ENCODE results near the gene KDM4B. TPM values are rescaled to one million over a fixed set of nuclear protein-coding genes. Genes with fewer than 3 reads are reported as not detected.
A peak's percentile ranks its signal among the peaks of the same experiment; 100 is the strongest.

Gene KDM4B
- total and polyA plus RNA-seq, 2 of the 8 experiments (the other 6 are each of a cell fraction or from before 2014, with no cell fraction given): 12.0 to 31.9 TPM

DNA sequence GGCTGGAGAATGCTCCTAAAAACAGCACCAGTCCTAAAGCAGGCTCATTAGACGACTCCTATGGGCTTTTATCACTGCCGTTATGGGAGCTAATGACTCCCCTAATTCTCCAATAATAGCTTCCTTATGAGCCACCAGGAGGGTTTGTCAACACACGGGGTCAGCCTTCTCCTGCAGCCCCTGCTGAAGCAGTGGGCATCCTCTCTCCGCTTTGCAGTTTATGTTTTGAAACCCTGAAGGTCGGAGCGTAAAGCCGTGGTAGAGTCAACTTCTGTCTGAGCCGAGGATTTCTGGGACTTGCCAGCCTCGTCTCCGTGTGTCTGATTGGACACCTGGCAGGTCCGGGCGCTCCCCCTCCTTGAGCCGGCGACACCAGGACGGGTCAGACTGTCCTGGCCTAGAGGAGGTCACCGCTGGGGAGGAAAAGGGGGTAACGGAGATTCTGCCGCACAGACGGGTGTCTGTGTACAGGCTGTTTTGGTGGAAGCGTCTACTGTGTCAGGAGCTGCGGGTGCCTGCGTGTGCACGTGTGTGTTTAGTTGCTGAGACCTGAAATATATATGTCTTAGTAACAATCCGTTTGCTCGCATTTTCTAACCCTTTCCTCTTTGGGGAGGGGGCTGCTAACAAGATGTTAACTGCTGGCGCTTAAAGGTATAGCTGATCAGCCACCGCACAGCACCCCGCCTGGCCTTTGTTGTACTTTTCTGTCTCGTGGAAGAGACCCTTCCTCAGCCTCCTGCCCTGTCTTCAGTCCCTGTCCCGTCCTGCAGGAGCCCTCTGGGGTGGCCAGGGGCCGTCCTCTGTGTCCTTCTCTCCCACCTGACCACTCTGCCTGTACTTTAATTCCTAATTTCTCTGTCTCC, 1.9 kb downstream of the KDM4B start:
- Histone ChIP-seq H3K4me1 (replicated peaks in 1 of 4; ENCODE audit: control insufficient read depth in 3 of 4, insufficient read depth in 4 of 4, low read length in 3 of 4) (peaks cover 3 to 17% (median 14%) of the 10 kb centered on the region in 4 experiments), H3K36me3 (ENCODE audit: control insufficient read depth in 2 of 4, insufficient read depth in 4 of 4, low read length in 3 of 4) (no peaks in the 10 kb centered on the region), H4K20me1 (replicated peaks in 1 of 2; ENCODE audit: control insufficient read depth in 1 of 2, insufficient read depth in 2 of 2, low read length in 2 of 2) (peaks cover 11 to 15% of the 10 kb centered on the region in 2 experiments), H3K23ac (ENCODE audit: insufficient read length) (no peak overlapping the region), H2BK5ac (ENCODE audit: low read depth, low read length) (no peak overlapping the region; the same call in 1 of the 2 replicates), H2BK15ac (ENCODE audit: low read length) (no peak overlapping the region), H2BK120ac (replicated peaks; ENCODE audit: low read depth, low read length) (no peak overlapping the region), H3K9me3 (ENCODE audit: insufficient read depth in 2 of 2, low read depth in 1 of 2, low read length in 1 of 2) (no peaks in the 10 kb centered on the region), H3K4ac (replicated peaks; ENCODE audit: insufficient read length, low read depth, low read length) (no peak overlapping the region), H4K8ac (ENCODE audit: extremely low read depth, insufficient read depth, low read length) (no peak overlapping the region; the same call in 1 of the 2 replicates), H3K14ac (ENCODE audit: insufficient read length) (no peak overlapping the region), H2AFZ (ENCODE audit: low read length) (no peak overlapping the region), H3K56ac (replicated peaks; ENCODE audit: insufficient read length, low read depth, low read length) (no peak overlapping the region), H3K27me3 (replicated peaks in 1 of 4; ENCODE audit: control insufficient read depth in 3 of 4, extremely low read depth in 1 of 4, insufficient read depth in 3 of 4, low read length in 3 of 4) (peaks cover 0 to 5% (median 0%) of the 10 kb centered on the region in 4 experiments; a peak in 2 of 7 replicates), H2BK20ac (ENCODE audit: low read length) (no peak overlapping the region), H3K9ac (replicated peaks in 1 of 4; ENCODE audit: extremely low read depth in 1 of 4, low read depth in 3 of 4, low read length in 3 of 4) (0 out of 7 replicates have a peak overlapping the region, but pooled peaks of 3 of the 4 experiments have one; percentile 11 to 25 (median 14)), H3K79me2 (ENCODE audit: control insufficient read depth in 1 of 2, insufficient read depth in 2 of 2, low read length in 2 of 2) (peaks cover 10 to 48% of the 10 kb centered on the region in 2 experiments; a peak in 3 of 4 replicates), H3K79me1 (ENCODE audit: low read depth, low read length) (peaks cover 13% of the 10 kb centered on the region), H3K18ac (ENCODE audit: extremely low read depth, low read length) (peak overlapping the region; percentile 10; the same call in 1 of the 2 replicates), H3K4me3 (ENCODE audit: extremely low read depth in 1 of 4, insufficient read depth in 2 of 4, low read depth in 3 of 4, low read length in 4 of 4) (peak overlapping the region; percentile 49 to 67 (median 57); a peak in 7 of 8 replicates), H2BK12ac (ENCODE audit: low read depth, low read length) (no peak overlapping the region), H3K4me2 (ENCODE audit: insufficient read depth in 1 of 2, low read depth in 2 of 2, low read length in 2 of 2) (peak overlapping the region; percentile 79 to 98), H4K91ac (replicated peaks; ENCODE audit: insufficient read length, low read length) (no peak overlapping the region), H3K27ac (ENCODE audit: low read depth, low read length) (no peak overlapping the region), H3K23me2 (ENCODE audit: low read depth, low read length) (peaks cover 11% of the 10 kb centered on the region; the same call in 1 of the 2 replicates), H2AK5ac (ENCODE audit: low read depth, low read length) (no peak overlapping the region), H4K5ac (ENCODE audit: insufficient read length, low read depth, low read length) (no peak overlapping the region)
- TF ChIP-seq CBX5 (IDR thresholded peaks at IDR 0.05; ENCODE audit: low read depth, low read length) (no peak), SAP30 (IDR thresholded peaks at IDR 0.05; ENCODE audit: insufficient read depth, insufficient replicate concordance, low read length) (peak; percentile 63), SP4 (IDR thresholded peaks at IDR 0.05; ENCODE audit: low read length) (0 out of 2 replicates have a peak, but pooled peaks have one; percentile 51)
- CTCF ChIA-PET (ENCODE audit: partially characterized antibody): interaction anchor here (0.6 to 5.7 kb wide), 11 partner anchors 9 to 79 kb away, joined by 3 to 38 read pairs (median 5); no protein-coding TSS in a partner anchor
- FAIRE-seq (no peak), DNase-seq (ENCODE audit: low read depth in 1 of 2, low spot score in 2 of 2) (no peak)
- POLR2A ChIA-PET (ENCODE audit: partially characterized antibody): interaction anchor here (0.7 to 1.4 kb wide), 7 partner anchors 10 to 106 kb away, joined by 3 to 6 read pairs (median 4); no protein-coding TSS in a partner anchor
- 20% methylated on average over 31 of the region's 31 CpGs; no CpG with 5 or more reads in 1 of the 2 experiments for WGBS, 2 experiments (ENCODE audit: extremely low coverage in 1 of 2, insufficient coverage in 1 of 2, insufficient read length in 1 of 2, insufficient replicate concordance in 2 of 2, low coverage in 1 of 2, low lambda C conversion rate in 2 of 2, missing lambda C conversion rate in 1 of 2)
